Stimulated activated CD4-positive, alpha-beta T cell treated with anti-CD3 and anti-CD28 coated beads, TNF-alpha, amount 100 ng/mL, for 48 hours (primary cell): ENCODE measurements around the gene HECTD4.
"Not testable (repeated sequence)": the region's sequence is repeated elsewhere in the genome, so short reads cannot be mapped to it uniquely, and the experiment has no call there.

Experiments used
- DNase-seq, 3 donors: peaks; one replicate each; pipeline ENCODE4 v3.0.0-alpha.2; 2020; ENCODE audit warnings: low read depth in 3 of 3

Gene HECTD4

GRCh38 chr12:112270673-112271072 is 111.6 kb downstream of the HECTD4 start:
- no peak for DNase-seq

GRCh38 chr12:112266473-112266872 is 115.8 kb downstream of the HECTD4 start:
- no peak for DNase-seq

GRCh38 chr12:112261559-112261958 is 120.7 kb downstream of the HECTD4 start:
- DNase-seq: no peak

- DNase-seq: no peak
Observed at GRCh38 chr12:112258926-112259325, 123.3 kb downstream of the HECTD4 start.

- no peak for DNase-seq
Observed at GRCh38 chr12:112256780-112257179, 125.5 kb downstream of the HECTD4 start.

GRCh38 chr12:112252184-112252583 is 130.0 kb downstream of the HECTD4 start:
- no peak for DNase-seq

- DNase-seq: not testable (repeated sequence)
Observed at GRCh38 chr12:112244902-112245301, 137.3 kb downstream of the HECTD4 start.

GRCh38 chr12:112243255-112244110 is 138.7 kb downstream of the HECTD4 start:
- DNase-seq: no peak

- no peak for DNase-seq
Observed at GRCh38 chr12:112241176-112241575, 141.1 kb downstream of the HECTD4 start.

GRCh38 chr12:112239881-112240280 is 142.3 kb downstream of the HECTD4 start:
- DNase-seq: no peak

GRCh38 chr12:112239020-112239419 is 143.2 kb downstream of the HECTD4 start:
- no peak for DNase-seq

GRCh38 chr12:112238441-112238840 is 143.8 kb downstream of the HECTD4 start:
- no peak for DNase-seq

- DNase-seq: no peak
Observed at GRCh38 chr12:112236786-112237185, 145.4 kb downstream of the HECTD4 start.

GRCh38 chr12:112236386-112236785 is 145.8 kb downstream of the HECTD4 start:
- no peak for DNase-seq

- no peak for DNase-seq
Observed at GRCh38 chr12:112234303-112234702, 147.9 kb downstream of the HECTD4 start.

GRCh38 chr12:112233242-112233641 is 149.0 kb downstream of the HECTD4 start:
- DNase-seq: no peak

GRCh38 chr12:112230136-112230535 is 152.1 kb downstream of the HECTD4 start:
- no peak for DNase-seq

GRCh38 chr12:112226768-112227167 is 155.5 kb downstream of the HECTD4 start:
- no peak for DNase-seq

GRCh38 chr12:112220628-112221027 is 161.6 kb downstream of the HECTD4 start:
- not testable (repeated sequence) for DNase-seq

- DNase-seq: no peak
Observed at GRCh38 chr12:112219195-112219594, 163.0 kb downstream of the HECTD4 start.

- no peak for DNase-seq
Observed at GRCh38 chr12:112218150-112218549, 164.1 kb downstream of the HECTD4 start.

GRCh38 chr12:112217647-112218046 is 164.6 kb downstream of the HECTD4 start:
- DNase-seq: no peak

GRCh38 chr12:112216223-112216622 is 166.0 kb downstream of the HECTD4 start:
- no peak for DNase-seq

GRCh38 chr12:112214064-112214463 is 168.2 kb downstream of the HECTD4 start:
- no peak for DNase-seq
